Motor neuron (in vitro differentiated cells): ENCODE measurements around the gene PLA2G6. TPM values are rescaled to one million over a fixed set of nuclear protein-coding genes. Genes with fewer than 3 reads are reported as not detected.
A peak's percentile ranks its signal among the peaks of the same experiment; 100 is the strongest.

ENCODE experiments used
- ATAC-seq, 8 experiments: fragments of 200-7000 bp; cut with Tn5 transposase; replicated peaks in 6 of 8; 2 replicates each; pipeline ENCODE4 v1.8.0; 2021; ENCODE audit warnings: mild to moderate bottlenecking in 8 of 8, moderate library complexity in 8 of 8
- H3K27ac ChIP-seq, 2 donors: fragments of 250-450 bp; sonication (Bioruptor Pico); 2 replicates each; pipeline ENCODE4 v1.9.0; 2021; ENCODE audit warnings: antibody characterized with exemption in 2 of 2, mild to moderate bottlenecking in 2 of 2, moderate library complexity in 1 of 2
- H3K4me1 ChIP-seq, 2 donors: fragments of 250-450 bp; sonication (Bioruptor Pico); replicated peaks in 1 of 2; 2 replicates each; pipeline ENCODE4 v1.6.1; 2021; ENCODE audit warnings: antibody characterized with exemption in 2 of 2, mild to moderate bottlenecking in 2 of 2, moderate library complexity in 1 of 2
- H3K4me3 ChIP-seq, 5 donors: fragments of 250-450 bp; sonication (Bioruptor Pico); 2 replicates each; pipeline ENCODE4 v1.9.0; 2021; ENCODE audit warnings: antibody characterized with exemption in 5 of 5, mild to moderate bottlenecking in 5 of 5, moderate library complexity in 4 of 5
- WGBS, 10 experiments: fragments of 450-650 bp; shearing (Covaris generic); methylation state at CpG; one replicate each; pipeline ENCODE4 v1.0.0; 2022; 5-methylcytosine and 5-hydroxymethylcytosine counted together
- in situ Hi-C, 9 experiments: fragments of 400-800 bp; cut with MboI; loops; one replicate each; pipeline ENCODE4 v1.15.0; 2021; ENCODE audit warnings: low sequenced_read_pairs in 9 of 9, low pct_unique_long_range_greater_than_20kb in 2 of 9; ENCODE audit not compliant: unreplicated experiment in 9 of 9
- total RNA-seq, 8 experiments: library from RNA; unstranded; fragments of 300-600 nt; gene quantifications; 2 replicates each; pipeline versions ENCODE4 v1.2.3 to v1.2.4, GENCODE V29; 2022

PLA2G6 gene
- total RNA-seq, 8 experiments from 2014 or later = 8.6 to 56.8 (median 16.6) TPM

DNA sequence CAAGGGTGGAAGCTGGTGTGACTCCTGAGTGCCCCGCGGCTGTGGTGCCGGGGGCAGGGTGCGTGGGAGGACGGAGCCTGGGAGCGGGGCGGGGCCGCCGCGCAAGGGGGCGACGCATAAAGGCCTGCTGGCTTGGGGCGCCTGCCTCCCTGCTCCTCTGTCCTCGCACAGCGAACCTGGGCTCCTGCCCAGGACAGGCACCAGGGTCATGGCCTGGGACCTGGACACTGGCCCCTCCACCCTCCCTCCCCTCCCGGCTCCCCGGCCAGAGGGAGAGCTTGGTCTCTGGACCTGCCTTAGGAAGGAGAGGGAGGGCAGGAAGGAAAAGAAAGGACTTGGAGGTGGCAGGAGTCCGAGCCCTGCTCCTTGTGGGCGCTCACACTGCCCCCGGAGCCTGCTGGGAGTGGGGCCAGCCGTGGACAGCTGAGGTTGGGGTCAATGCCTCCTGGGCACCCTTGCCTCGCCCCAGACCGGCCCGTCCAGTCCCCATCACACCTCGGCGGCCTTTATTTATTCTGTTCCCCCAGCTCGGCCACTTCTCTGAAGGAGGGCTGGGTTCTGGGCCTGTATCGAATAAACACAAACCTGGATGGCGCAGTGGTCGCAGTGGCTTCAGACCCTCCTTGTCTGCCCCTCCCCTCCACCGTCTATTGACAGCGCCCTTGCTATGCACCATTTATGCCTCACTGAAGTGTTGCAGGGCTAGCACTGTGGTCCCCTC is 106.4 kb downstream of the PLA2G6 start:
- H3K27ac ChIP-seq = no peak overlapping the region
- peak in 3 of 8 experiments; percentile 15 to 50 (median 24) for ATAC-seq
- H3K4me1 ChIP-seq = peaks cover 18 to 19% of the 10 kb centered on the region in 2 donors
- H3K4me3 ChIP-seq = no peak overlapping the region
- in situ Hi-C loops = no loop called here
- WGBS, 10 experiments = 20 to 80% (median 80%) methylated on average over 2 to 5 of the region's 32 CpGs; no CpG with 5 or more reads in 7 of the 10 experiments

- in situ Hi-C loops = loop anchor here in 5 of 9 experiments (25.0 kb wide), 2 partner anchors 488 to 513 kb away; partner anchors contain the start of gene DMC1 (in 3 of the 5)
- Histone ChIP-seq H3K4me1 (peaks cover 26 to 27% of the 10 kb centered on the region in 2 donors), H3K4me3 (no peak overlapping the region), H3K27ac (no peak overlapping the region)
- peak in 2 of 8 experiments; percentile 12 to 71 for ATAC-seq
- WGBS, 10 experiments = 40 to 88% (median 60%) methylated on average over 1 to 8 of the region's 47 CpGs; no CpG with 5 or more reads in 5 of the 10 experiments
These were observed 107.2 kb downstream of the PLA2G6 start for GRCh38 chr22:38074181-38075104.

DNA sequence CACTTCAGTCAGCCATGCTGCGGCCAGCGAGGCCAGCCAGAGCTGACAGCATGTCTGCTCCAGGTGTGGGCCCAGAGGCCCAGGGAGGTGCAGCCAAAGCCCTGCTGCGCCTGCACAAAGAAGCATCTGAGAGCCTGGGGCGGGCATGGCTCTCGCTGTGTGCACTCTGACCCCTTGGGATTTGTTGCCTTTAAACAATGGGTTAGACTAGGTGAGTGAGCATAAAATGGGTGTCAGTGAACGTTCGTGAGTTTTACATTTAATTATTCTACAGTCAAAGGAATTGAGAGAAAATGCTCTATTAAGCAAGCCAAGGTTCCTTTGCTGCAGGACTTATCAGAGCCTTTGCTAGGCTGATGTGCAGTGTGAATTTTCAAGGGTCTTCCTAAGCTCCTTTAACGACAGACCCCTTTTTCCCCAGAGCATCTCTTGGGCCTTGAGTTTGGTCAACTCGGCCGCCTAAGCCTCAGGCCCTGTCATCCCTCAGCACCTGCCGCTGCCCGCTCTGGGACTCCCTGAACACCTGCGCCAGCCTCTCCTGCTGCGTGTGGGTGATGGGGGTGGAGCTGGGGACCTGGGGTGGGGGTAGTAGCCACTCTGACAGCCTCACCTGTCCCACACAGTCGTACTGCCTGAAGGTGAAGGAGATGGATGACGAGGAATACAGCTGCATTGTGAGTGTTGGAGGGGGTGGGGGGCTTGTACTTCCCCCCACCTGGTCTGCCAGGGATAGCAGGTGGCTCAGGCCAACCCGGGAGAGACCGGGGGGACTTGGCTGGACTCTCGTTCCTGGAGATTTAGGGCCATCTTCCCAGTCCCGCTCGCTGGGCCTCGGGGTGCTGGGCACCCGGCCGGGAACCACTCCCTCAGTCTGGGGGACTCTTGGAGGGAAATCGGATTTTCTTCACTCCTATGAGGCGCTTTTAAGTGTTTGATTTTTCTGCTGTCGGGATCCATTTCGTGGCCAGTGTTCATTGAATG is 108.2 kb downstream of the PLA2G6 start:
- in situ Hi-C loops = loop anchor here in 5 of 9 experiments (25.0 kb wide), 2 partner anchors 489 to 514 kb away; partner anchors contain the start of gene DMC1 (in 3 of the 5)
- 60 to 100% (median 86%) methylated on average over 1 to 12 of the region's 28 CpGs; no CpG with 5 or more reads in 1 of the 10 experiments for WGBS, 10 experiments
- H3K4me3 ChIP-seq = no peak overlapping the region
- H3K4me1 ChIP-seq = peaks cover 35 to 36% of the 10 kb centered on the region in 2 donors
- H3K27ac ChIP-seq = no peak overlapping the region
- ATAC-seq = no peak

- 60 to 100% (median 95%) methylated on average over 2 to 10 of the region's 25 CpGs; no CpG with 5 or more reads in 5 of the 10 experiments for WGBS, 10 experiments
- peaks cover 35 to 37% of the 10 kb centered on the region in 2 donors for H3K4me1 ChIP-seq
- in situ Hi-C loops = loop anchor here in 5 of 9 experiments (25.0 kb wide), 2 partner anchors 490 to 515 kb away; partner anchors contain the start of gene DMC1 (in 3 of the 5)
- H3K4me3 ChIP-seq = no peak overlapping the region
- no peak overlapping the region for H3K27ac ChIP-seq
- no peak for ATAC-seq
These were observed 109.1 kb downstream of the PLA2G6 start for GRCh38 chr22:38072322-38073149.

DNA sequence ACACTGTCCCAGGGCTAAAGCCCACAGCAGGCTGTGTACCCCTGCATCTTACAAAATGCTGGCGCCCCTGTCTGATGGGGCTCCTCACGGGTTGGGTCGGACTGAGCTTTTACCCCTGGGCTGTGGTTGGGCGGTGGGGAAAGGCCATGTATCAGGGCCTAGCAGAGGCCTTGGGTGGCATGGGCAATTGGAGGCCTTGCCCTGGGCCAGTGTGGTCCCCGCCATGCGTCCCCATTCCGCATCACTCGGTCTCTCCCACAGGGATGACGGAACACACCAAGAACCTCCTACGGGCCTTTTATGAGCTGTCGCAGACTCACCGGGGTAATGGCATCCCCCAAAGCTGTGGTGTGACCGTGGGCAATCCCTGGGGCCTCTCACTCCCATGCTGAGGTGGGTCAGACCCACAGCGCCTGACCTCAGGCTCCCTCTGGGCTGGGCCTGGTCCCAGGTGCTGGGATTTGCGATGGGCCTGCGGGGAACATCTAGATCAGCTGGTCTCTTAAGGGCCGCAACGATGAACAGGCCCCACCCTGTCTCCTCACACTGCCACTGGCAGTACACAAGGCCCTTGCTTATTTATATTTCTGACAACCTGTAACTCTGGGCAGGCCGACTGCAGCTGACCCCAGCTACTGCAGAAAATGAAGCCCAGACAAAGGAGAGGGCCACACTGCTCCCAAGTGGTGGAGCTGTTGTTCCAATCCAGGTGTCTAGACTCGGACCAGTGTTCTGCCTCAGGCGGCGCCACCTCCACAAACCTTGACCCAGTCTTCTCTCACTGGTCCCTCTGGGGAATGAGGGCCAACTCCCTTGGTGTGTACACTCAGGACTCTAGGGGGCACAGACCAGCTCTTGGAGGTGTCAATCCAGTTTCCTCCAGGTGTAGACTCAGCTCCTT is 110.0 kb downstream of the PLA2G6 start:
- H3K27ac ChIP-seq = no peak overlapping the region

GRCh38 chr22:38070250-38070921 is 111.2 kb downstream of the PLA2G6 start:
- Histone ChIP-seq H3K4me3 (no peak overlapping the region), H3K4me1 (peaks cover 37 to 38% of the 10 kb centered on the region in 2 donors), H3K27ac (peak overlapping the region; percentile 49 to 65)
- no peak for ATAC-seq
- in situ Hi-C loops = loop anchor here in 5 of 9 experiments (25.0 kb wide), 2 partner anchors 492 to 517 kb away; partner anchors contain the start of gene DMC1 (in 3 of the 5)
- WGBS, 10 experiments = 16 to 100% (median 36%) methylated on average over 3 to 6 of the region's 11 CpGs; no CpG with 5 or more reads in 6 of the 10 experiments

More for the DNA sequence above, 110.0 kb downstream of the PLA2G6 start:
- no peak for ATAC-seq
- in situ Hi-C loops = loop anchor here in 5 of 9 experiments (25.0 kb wide), 2 partner anchors 491 to 516 kb away; partner anchors contain the start of gene DMC1 (in 3 of the 5)
- peaks cover 41 to 44% of the 10 kb centered on the region in 2 donors for H3K4me1 ChIP-seq
- 60 to 98% (median 90%) methylated on average over 2 to 7 of the region's 22 CpGs; no CpG with 5 or more reads in 5 of the 10 experiments for WGBS, 10 experiments
- no peak overlapping the region for H3K4me3 ChIP-seq

GRCh38 chr22:38069372-38070249 is 112.0 kb downstream of the PLA2G6 start:
- WGBS, 10 experiments = 33 to 100% (median 51%) methylated on average over 1 to 12 of the region's 21 CpGs; no CpG with 5 or more reads in 2 of the 10 experiments
- in situ Hi-C loops = loop anchor here in 5 of 9 experiments (25.0 kb wide), 2 partner anchors 493 to 518 kb away; partner anchors contain the start of gene DMC1 (in 3 of the 5)
- Histone ChIP-seq H3K27ac (peak overlapping the region; percentile 49 to 65), H3K4me3 (no peak overlapping the region), H3K4me1 (peaks cover 33 to 34% of the 10 kb centered on the region in 2 donors)
- ATAC-seq = peak; percentile 68 to 96 (median 84)

- in situ Hi-C loops = loop anchor here in 5 of 9 experiments (25.0 kb wide), 2 partner anchors 493 to 518 kb away; partner anchors contain the start of gene DMC1 (in 3 of the 5)
- H3K27ac ChIP-seq = peak overlapping the region; percentile 24 to 65
- ATAC-seq = peak in 3 of 8 experiments; percentile 1 to 6 (median 5)
- no peak overlapping the region for H3K4me3 ChIP-seq
- peaks cover 33 to 34% of the 10 kb centered on the region in 2 donors for H3K4me1 ChIP-seq
- WGBS, 10 experiments = 93 to 95% methylated on average over 3 to 7 of the region's 13 CpGs; no CpG with 5 or more reads in 8 of the 10 experiments
These were observed 112.8 kb downstream of the PLA2G6 start for GRCh38 chr22:38068641-38069371.
